Measurements from ENCODE around the gene ENO3.
A peak's percentile ranks its signal among the peaks of the same experiment; 100 is the strongest.
"Not testable (repeated sequence)": the region's sequence is repeated elsewhere in the genome, so short reads cannot be mapped to it uniquely, and the experiment has no call there.

The ENO3 gene

GRCh38 chr17:4950746-4951204, at the start of gene ENO3:
ENO3 (plus strand) TSS chr17:4951119; CDS start chr17:4951830, 711 bp downstream.
- DNase-seq, result no peak

GRCh38 chr17:4901648-4902344, 49.1 kb upstream of the ENO3 start:
- no peak for DNase-seq

- DNase-seq, result no peak
Observed at GRCh38 chr17:4902540-4902939, 48.4 kb upstream of the ENO3 start.

GRCh38 chr17:4903051-4903818, 47.7 kb upstream of the ENO3 start, which contains the start of gene CHRNE:
CHRNE (minus strand) TSS chr17:4903098; CDS start chr17:4903063, 35 bp downstream.
- peak in 1 of 2 experiments; percentile 43 for DNase-seq

- not testable (repeated sequence) for DNase-seq
Observed at GRCh38 chr17:4906642-4907041, 44.3 kb upstream of the ENO3 start.

GRCh38 chr17:4908301-4908700, 42.6 kb upstream of the ENO3 start:
- no peak for DNase-seq

GRCh38 chr17:4908711-4909496, 42.0 kb upstream of the ENO3 start:
- DNase-seq, result no peak

- no peak for DNase-seq
Observed at GRCh38 chr17:4913994-4914393, 36.9 kb upstream of the ENO3 start.

- not testable (repeated sequence) for DNase-seq
Observed at GRCh38 chr17:4914551-4914950, 36.4 kb upstream of the ENO3 start.

GRCh38 chr17:4919511-4920047, 31.3 kb upstream of the ENO3 start:
- no peak for DNase-seq

- no peak for DNase-seq
Observed at GRCh38 chr17:4920351-4921048, 30.4 kb upstream of the ENO3 start.

- no peak for DNase-seq
Observed at GRCh38 chr17:4921320-4921719, 29.6 kb upstream of the ENO3 start.

- DNase-seq, result not testable (repeated sequence)
Observed at GRCh38 chr17:4926577-4927335, 24.2 kb upstream of the ENO3 start.

- DNase-seq, result no peak
Observed at GRCh38 chr17:4928881-4929280, 22.0 kb upstream of the ENO3 start.

- DNase-seq, result no peak
Observed at GRCh38 chr17:4931963-4932362, 19.0 kb upstream of the ENO3 start, which contains the start of gene GP1BA. GP1BA (plus strand) TSS chr17:4932277; CDS start chr17:4932605, 328 bp downstream.

- no peak for DNase-seq
Observed at GRCh38 chr17:4932756-4933155, 18.2 kb upstream of the ENO3 start.

- no peak for DNase-seq
Observed at GRCh38 chr17:4933646-4934045, 17.3 kb upstream of the ENO3 start.

GRCh38 chr17:4934173-4934979, 16.5 kb upstream of the ENO3 start:
- no peak for DNase-seq

- no peak for DNase-seq
Observed at GRCh38 chr17:4935650-4936049, 15.3 kb upstream of the ENO3 start.

- DNase-seq, result no peak
Observed at GRCh38 chr17:4936436-4936835, 14.5 kb upstream of the ENO3 start.

- no peak for DNase-seq
Observed at GRCh38 chr17:4937553-4937952, 13.4 kb upstream of the ENO3 start.
